K562 (cell line): Measurements from ENCODE around the gene ABCG2. TPM values are rescaled to one million over a fixed set of nuclear protein-coding genes. Genes with fewer than 3 reads are reported as not detected.

Experiments used
- ATAC-seq: fragments of 200-7000 bp; cut with Tn5 transposase; 3 replicates; pipeline ENCODE4 v1.9.1; 2020; ENCODE audit warnings: moderate library complexity
- BruUV-seq: library from RNA; stranded (reverse); fragments of 400-500 nt; replicated peaks from 2 replicates; lab custom pipeline; 2021; lab: Mats Ljungman, UMichigan
- CTCF ChIA-PET: fragments of 300-600 bp; formaldehyde crosslinking; extraction: SDS; loops from one replicate; lab custom pipeline; 2021; ENCODE audit warnings: low intra/inter-chr PET ratio; lab: Yijun Ruan, JAX
- POLR2A ChIA-PET: fragments of 300-600, 350-650 bp; sonication (Branson Sonifier 250); formaldehyde crosslinking; extraction: SDS; loops from one replicate; lab custom pipeline; 2021; ENCODE audit warnings: antibody characterized with exemption, inconsistent platforms; lab: Yijun Ruan, JAX
- DNase-seq, 4 experiments: peaks; one replicate each; pipeline versions ENCODE4 v3.0.0 to v3.0.0-alpha.2; 2011 to 2018; ENCODE audit warnings: low spot score in 3 of 4, mixed read lengths in 3 of 4; ENCODE audit errors: extremely low read depth in 1 of 4
- FAIRE-seq: peaks from 2 replicates; lab custom pipeline; 2011; peaks lifted over from hg19 to GRCh38; lab: Jason Lieb, UNC
- H2AFZ ChIP-seq: 2 replicates; pipeline ENCODE4 v1.6.0; 2011; ENCODE audit warnings: low read depth, low read length, control low read depth, inconsistent platforms
- H3K27ac ChIP-seq: fragments of 200-600 bp; 3 replicates; pipeline ENCODE4 v1.8.0; 2011; ENCODE audit warnings: low read depth, mild to moderate bottlenecking, control low read depth, inconsistent platforms, low read length, moderate library complexity, mixed read lengths; ENCODE audit errors: extremely low read depth
- H3K27me3 ChIP-seq, 2 experiments: fragments of 300-600 bp in 1 of 2; 2 replicates in 1 of 2; 3 replicates in 1 of 2; pipeline versions ENCODE4 v1.6.0 to v1.8.0; 2011; ENCODE audit warnings: inconsistent platforms in 2 of 2, low read length in 2 of 2, mild to moderate bottlenecking in 1 of 2, mixed read lengths in 1 of 2, moderate library complexity in 1 of 2; ENCODE audit not compliant: control insufficient read depth in 2 of 2, insufficient read depth in 2 of 2
- H3K36me3 ChIP-seq: fragments of 300-600 bp; 3 replicates; pipeline ENCODE4 v1.8.0; 2011; ENCODE audit warnings: mild to moderate bottlenecking, low read length, inconsistent platforms; ENCODE audit not compliant: control insufficient read depth, insufficient read depth
- H3K4me1 ChIP-seq, 2 experiments: fragments of 200-600 bp in 1 of 2; replicated peaks in 1 of 2; 2 replicates in 1 of 2; 3 replicates in 1 of 2; pipeline versions ENCODE4 v1.5.1 to v1.8.0; 2011; ENCODE audit warnings: inconsistent platforms in 2 of 2, low read length in 2 of 2, mild to moderate bottlenecking in 1 of 2, mixed read lengths in 1 of 2, moderate library complexity in 1 of 2; ENCODE audit not compliant: control insufficient read depth in 2 of 2, insufficient read depth in 2 of 2
- H3K4me2 ChIP-seq: 2 replicates; pipeline ENCODE4 v1.6.1; 2011; ENCODE audit warnings: low read length, control low read depth, inconsistent platforms, mixed read lengths; ENCODE audit not compliant: insufficient read depth
- H3K4me3 ChIP-seq: fragments of 200-600 bp; sonication (generic), shearing (Covaris generic); 2 replicates; pipeline ENCODE4 v1.5.1; 2016; ENCODE audit warnings: control low read depth, inconsistent platforms
- H3K79me2 ChIP-seq: fragments of 200-600 bp; 3 replicates; pipeline ENCODE4 v1.8.0; 2011; ENCODE audit warnings: low read length, inconsistent platforms; ENCODE audit not compliant: control insufficient read depth, insufficient read depth
- H3K9ac ChIP-seq, 2 experiments: 2 replicates each; pipeline versions ENCODE4 v1.6.0 to v1.6.1; 2011; ENCODE audit warnings: low read depth in 2 of 2, low read length in 2 of 2, control low read depth in 1 of 2, inconsistent platforms in 1 of 2, mild to moderate bottlenecking in 1 of 2, mixed read lengths in 1 of 2; ENCODE audit not compliant: insufficient read depth in 1 of 2
- H3K9me1 ChIP-seq: one replicate; pipeline ENCODE4 v1.6.0; 2011; ENCODE audit warnings: inconsistent platforms, mild to moderate bottlenecking, low read length, moderate library complexity; ENCODE audit not compliant: control insufficient read depth, insufficient read depth
- H3K9me3 ChIP-seq: replicated peaks from 2 replicates; pipeline ENCODE4 v1.5.1; 2011; ENCODE audit warnings: low read depth, low read length, inconsistent platforms; ENCODE audit not compliant: control insufficient read depth, insufficient read depth
- H4K20me1 ChIP-seq: replicated peaks from 2 replicates; pipeline ENCODE4 v1.6.1; 2011; ENCODE audit warnings: low read length, inconsistent platforms, mixed read lengths; ENCODE audit not compliant: control insufficient read depth, insufficient read depth
- DACH1 ChIP-seq: fragments of 450-650 bp; IDR thresholded peaks from 2 replicates; pipeline ENCODE4 v1.6.1; 2018; ENCODE audit not compliant: partially characterized antibody
- L3MBTL2 ChIP-seq: fragments of 450-650 bp; IDR thresholded peaks from 2 replicates; pipeline ENCODE4 v1.6.1; 2016; ENCODE audit warnings: mild to moderate bottlenecking, moderate library complexity
- MEIS2 ChIP-seq: fragments of 450-650 bp; IDR thresholded peaks from 2 replicates; pipeline ENCODE4 v1.6.1; 2014; ENCODE audit warnings: mild to moderate bottlenecking; ENCODE audit not compliant: partially characterized antibody
- MTA2 ChIP-seq: fragments of 450-650 bp; IDR thresholded peaks from 2 replicates; pipeline ENCODE4 v1.6.1; 2016; ENCODE audit warnings: low read depth
- NBN ChIP-seq: fragments of 450-650 bp; IDR thresholded peaks from 2 replicates; pipeline ENCODE4 v1.6.1; 2016; ENCODE audit warnings: low read depth, mild to moderate bottlenecking
- NCOA2 ChIP-seq, 2 experiments: fragments of 450-650 bp; IDR thresholded peaks; 2 replicates each; pipeline ENCODE4 v1.6.1; 2018; ENCODE audit warnings: mild to moderate bottlenecking in 2 of 2, moderate library complexity in 1 of 2; ENCODE audit not compliant: partially characterized antibody in 2 of 2
- NELFE ChIP-seq: IDR thresholded peaks from 2 replicates; pipeline ENCODE4 v1.6.1; 2011; ENCODE audit warnings: mild to moderate bottlenecking; ENCODE audit not compliant: insufficient read depth, insufficient read length
- NFYB ChIP-seq: IDR thresholded peaks from 2 replicates; pipeline ENCODE4 v1.6.1; 2011; ENCODE audit warnings: mild to moderate bottlenecking, moderate library complexity; ENCODE audit not compliant: insufficient read length; ENCODE audit errors: extremely low read depth
- RBM14 ChIP-seq: fragments of 200-400 bp; formaldehyde crosslinking; IDR thresholded peaks from 2 replicates; pipeline ENCODE4 v1.6.1; 2018; ENCODE audit warnings: low read depth, mild to moderate bottlenecking, low read length, moderate library complexity, borderline replicate concordance; ENCODE audit not compliant: insufficient read depth
- SNAPC5 ChIP-seq: fragments of 250-450 bp; sonication (Bioruptor Pico); IDR thresholded peaks from 2 replicates; pipeline ENCODE4 v1.8.0; 2021; ENCODE audit warnings: moderate library complexity, mild to moderate bottlenecking, inconsistent platforms
- SNRNP70 ChIP-seq: fragments of 200-400 bp; formaldehyde crosslinking; optimal IDR thresholded peaks from 2 replicates; pipeline ENCODE3; 2017; ENCODE audit warnings: low read depth, low read length
- SRSF7 ChIP-seq: fragments of 200-400 bp; formaldehyde crosslinking; optimal IDR thresholded peaks from 2 replicates; pipeline ENCODE3; 2017; ENCODE audit warnings: mild to moderate bottlenecking, low read depth, low read length
- TSHZ1 ChIP-seq: fragments of 250-450 bp; sonication (Bioruptor Pico); IDR thresholded peaks from 2 replicates; pipeline ENCODE4 v1.4.0; 2020; ENCODE audit warnings: mild to moderate bottlenecking, moderate library complexity
- USF1 ChIP-seq: sonication (generic); formaldehyde crosslinking; IDR thresholded peaks from 2 replicates; pipeline ENCODE4 v1.9.0; 2022; ENCODE audit warnings: mild to moderate bottlenecking, missing genetic modification reagents
- ZNF174 ChIP-seq: fragments of 250-450 bp; sonication (Bioruptor Pico); IDR thresholded peaks from 2 replicates; pipeline ENCODE4 v1.4.0; 2020; ENCODE audit warnings: mild to moderate bottlenecking
- ZNF695 ChIP-seq: fragments of 450-650 bp; formaldehyde crosslinking; IDR thresholded peaks from 2 replicates; pipeline ENCODE4 v1.4.0; 2020; ENCODE audit warnings: mild to moderate bottlenecking, moderate library complexity
- WGBS: fragments of 100-300 bp; shearing (Covaris generic); methylation state at CpG from one replicate; pipeline ENCODE4 v1.1.6; 2016; ENCODE audit warnings: low coverage, mixed read lengths; ENCODE audit not compliant: insufficient coverage; ENCODE audit errors: missing lambda C conversion rate; 5-methylcytosine and 5-hydroxymethylcytosine counted together
- in situ Hi-C: fragments of 300-500 bp; cut with MboI; formaldehyde crosslinking; loops from 4 replicates; pipeline ENCODE4 v1.15.0; 2018; ENCODE audit warnings: inconsistent platforms, mixed read lengths
- intact Hi-C: fragments of 100-400 bp; cut with micrococcal nuclease; formaldehyde crosslinking; loops from 2 replicates; pipeline ENCODE4 v1.14.2; 2022
- polyA plus RNA-seq, 8 experiments: library from polyadenylated mRNA; depleted of rRNA in 4 of 8; stranded (reverse) in 5 of 8; unstranded in 3 of 8; fragments of >200 nt; fragmentation: Nextera tagmentation in 2 of 8; fragmentation: Illumina TruSeq in 1 of 8; extraction: Ambion mirVana in 2 of 8; extraction: Trizol in 1 of 8; gene quantifications; 2 replicates each; pipeline versions ENCODE4 v1.2.1 to v1.2.3, GENCODE V29; 2011 to 2014; ENCODE audit warnings: inconsistent platforms in 1 of 8, missing spikeins in 1 of 8
- total RNA-seq, 7 experiments: library from RNA; depleted of rRNA in 6 of 7; stranded (reverse); fragments of >200 nt in 6 of 7; fragmentation: Illumina TruSeq in 2 of 7; extraction: Trizol in 2 of 7; gene quantifications; 2 replicates each; pipeline versions ENCODE4 v1.2.1 to v1.2.3, GENCODE V29; 2011 to 2021; ENCODE audit warnings: low replicate concordance in 1 of 7

The ABCG2 gene
- total and polyA plus RNA-seq, 9 of the 15 experiments (the other 6 are each of a cell fraction or from before 2014, with no cell fraction given) = 0.01 to 0.36 (median 0.11) TPM; not detected in 4

- no peak for TF ChIP-seq RBM14
- TF ChIP-seq, all 486 proteins: peak for 0
These were observed 96.1 kb downstream of the ABCG2 start (continued) for GRCh38 chr4:88062311-88062710.

GRCh38 chr4:88060431-88060830 lies 98.0 kb downstream of the ABCG2 start:
- in situ Hi-C loops = no loop called here
- FAIRE-seq (no peak), DNase-seq (no peak), ATAC-seq (no peak)
- H4K20me1 ChIP-seq = no peaks in the 10 kb centered on the region
- ChIA-PET POLR2A (interaction anchor here (0.7 kb wide), 1 partner anchor 42 kb away, joined by 4 read pairs; no protein-coding TSS in a partner anchor), CTCF (no interaction called here)
- H2AFZ ChIP-seq = no peak overlapping the region
- no peaks in the 10 kb centered on the region for H3K4me1 ChIP-seq
- H3K9me3 ChIP-seq = no peaks in the 10 kb centered on the region
- H3K4me3 ChIP-seq = no peak overlapping the region
- no peaks in the 10 kb centered on the region for H3K79me2 ChIP-seq
- H3K27me3 ChIP-seq = no peaks in the 10 kb centered on the region
- no peaks in the 10 kb centered on the region for H3K9me1 ChIP-seq
- no peaks in the 10 kb centered on the region for H3K36me3 ChIP-seq
- intact Hi-C loops = no loop called here
- no TSS peak for BruUV-seq
- no peak overlapping the region for H3K9ac ChIP-seq
- no peak overlapping the region for H3K4me2 ChIP-seq
- WGBS = 6% methylated on average over 2 of the region's 2 CpGs
- H3K27ac ChIP-seq = no peak overlapping the region
- TF ChIP-seq NBN = no peak
- no peak for TF ChIP-seq MEIS2
- no peak for TF ChIP-seq TSHZ1
- no peak for TF ChIP-seq USF1 (CRISPR knock-in tag)
- TF ChIP-seq ZNF695 (CRISPR knock-in tag) = no peak
- TF ChIP-seq NELFE = no peak
- TF ChIP-seq NCOA2 (IDR thresholded peaks at IDR 0.05; ENCODE audit: partially characterized antibody in 2 of 2) = no peak
- TF ChIP-seq ZNF174 (CRISPR knock-in tag) = no peak
- TF ChIP-seq SRSF7 = no peak
- no peak for TF ChIP-seq NFYB
- no peak for TF ChIP-seq MTA2
- no peak for TF ChIP-seq L3MBTL2
- no peak for TF ChIP-seq DACH1
- TF ChIP-seq SNAPC5 (CRISPR knock-in tag) = no peak
- no peak for TF ChIP-seq SNRNP70
